T-cell (primary cell): ENCODE data around the gene MLLT6. TPM values are rescaled to one million over a fixed set of nuclear protein-coding genes. Genes with fewer than 3 reads are reported as not detected.
A peak's percentile ranks its signal among the peaks of the same experiment; 100 is the strongest.

Experiments used
- ATAC-seq, 4 experiments: fragments of 200-7000 bp in 3 of 4; fragments of 150-1000 bp in 1 of 4; cut with Tn5 transposase; replicated peaks in 1 of 4; 1 replicate in 3 of 4; 2 replicates in 1 of 4; pipeline ENCODE4 v1.10.0; 2021; ENCODE audit warnings: moderate library complexity in 3 of 4, mild to moderate bottlenecking in 2 of 4, moderate number of reproducible peaks in 1 of 4
- CTCF ChIA-PET, 2 donors: fragments of 300-600 bp; sonication (Branson Sonifier 250); formaldehyde crosslinking; loops; one replicate each; lab custom pipeline; 2022; ENCODE audit warnings: antibody characterized with exemption in 2 of 2; lab: Charles Lee
- POLR2A ChIA-PET, 2 donors: fragments of 300-600 bp; sonication (Branson Sonifier 250); formaldehyde crosslinking; loops; one replicate each; lab custom pipeline; 2022; ENCODE audit warnings: antibody characterized with exemption in 2 of 2; lab: Charles Lee
- DNase-seq, 35 experiments: peaks; one replicate each; pipeline versions ENCODE4 v3.0.0 to v3.0.0-alpha.2; 2013 to 2023
- H3K27ac ChIP-seq: one replicate; pipeline ENCODE4 v1.5.1; 2013; ENCODE audit warnings: low read length
- H3K27me3 ChIP-seq, 2 experiments: replicated peaks in 1 of 2; 1 replicate in 1 of 2; 2 replicates in 1 of 2; pipeline versions ENCODE4 v1.6.1 to v1.7.0; 2013; ENCODE audit warnings: low read length in 1 of 2, mixed read lengths in 1 of 2; ENCODE audit not compliant: control insufficient read depth in 2 of 2, insufficient read depth in 2 of 2; ENCODE audit errors: extremely low read depth in 1 of 2
- H3K36me3 ChIP-seq, 2 donors: 1 replicate in 1 of 2; 2 replicates in 1 of 2; pipeline versions ENCODE4 v1.6.1 to v1.7.0; 2013; ENCODE audit warnings: low read length in 1 of 2; ENCODE audit not compliant: control insufficient read depth in 2 of 2, insufficient read depth in 1 of 2; ENCODE audit errors: extremely low read depth in 1 of 2
- H3K4me1 ChIP-seq, 2 experiments: 1 replicate in 1 of 2; 2 replicates in 1 of 2; pipeline versions ENCODE4 v1.6.1 to v1.7.0; 2013; ENCODE audit warnings: low read length in 2 of 2, mixed read lengths in 1 of 2; ENCODE audit not compliant: insufficient read depth in 2 of 2, control insufficient read depth in 1 of 2; ENCODE audit errors: extremely low read depth in 1 of 2
- H3K4me3 ChIP-seq, 2 donors: 1 replicate in 1 of 2; 2 replicates in 1 of 2; pipeline versions ENCODE4 v1.5.1 to v1.7.0; 2013; ENCODE audit warnings: mild to moderate bottlenecking in 2 of 2, low read length in 1 of 2, moderate library complexity in 1 of 2; ENCODE audit not compliant: control insufficient read depth in 1 of 2; ENCODE audit errors: extremely low read depth in 1 of 2
- H3K9me3 ChIP-seq: 2 replicates; pipeline ENCODE4 v1.7.0; 2013
- H3K27ac Mint-ChIP-seq, 2 donors: one replicate each; pipeline ENCODE4 v1.8.0; 2020 to 2021; ENCODE audit warnings: mild to moderate bottlenecking in 2 of 2, mixed read lengths in 2 of 2
- H3K27me3 Mint-ChIP-seq, 2 donors: one replicate each; pipeline ENCODE4 v1.8.0; 2021 to 2022; ENCODE audit warnings: mixed read lengths in 2 of 2
- H3K36me3 Mint-ChIP-seq: one replicate; pipeline ENCODE4 v1.8.0; 2021; ENCODE audit warnings: mixed read lengths
- H3K4me1 Mint-ChIP-seq, 3 donors: one replicate each; pipeline ENCODE4 v1.8.0; 2020 to 2022; ENCODE audit warnings: mixed read lengths in 3 of 3, mild to moderate bottlenecking in 1 of 3
- H3K4me3 Mint-ChIP-seq, 3 donors: one replicate each; pipeline ENCODE4 v1.8.0; 2020 to 2022; ENCODE audit warnings: mild to moderate bottlenecking in 3 of 3, mixed read lengths in 3 of 3, moderate library complexity in 3 of 3
- H3K9me3 Mint-ChIP-seq, 3 donors: one replicate each; pipeline ENCODE4 v1.8.0; 2020 to 2022; ENCODE audit warnings: mixed read lengths in 3 of 3
- WGBS: methylation state at CpG from one replicate; pipeline ENCODE4 v1.1.5; 2013; ENCODE audit warnings: missing lambda C conversion rate; ENCODE audit not compliant: insufficient coverage; 5-methylcytosine and 5-hydroxymethylcytosine counted together
- total RNA-seq, 35 experiments: library from RNA in 6 of 35; stranded (reverse) in 6 of 35; fragments of 120-200 nt in 1 of 35; gene quantifications; one replicate each; pipeline versions ENCODE4 v1.2.1 to v1.2.4 and lab custom pipeline; 2013 to 2026

MLLT6 gene
- total RNA-seq, 5 donors from 2014 or later (not counting 1 experiment from before 2014, with no cell fraction given) = 412 to 506 (median 480) TPM

GRCh38 chr17:38733282-38733981 lies 28.4 kb downstream of the MLLT6 start:
- H3K36me3 ChIP-seq = peaks cover 4 to 8% of the 10 kb centered on the region in 2 donors
- Mint-ChIP-seq H3K36me3 (no peaks in the 10 kb centered on the region), H3K4me1 (peaks cover 47 to 63% (median 57%) of the 10 kb centered on the region in 3 donors), H3K9me3 (no peaks in the 10 kb centered on the region), H3K4me3 (no peak overlapping the region), H3K27ac (peak overlapping the region; percentile 60 to 73), H3K27me3 (no peaks in the 10 kb centered on the region)
- H3K9me3 ChIP-seq = no peaks in the 10 kb centered on the region
- H3K27ac ChIP-seq = no peak overlapping the region
- H3K27me3 ChIP-seq = peaks cover 0 to 3% of the 10 kb centered on the region in 2 experiments
- DNase-seq = no peak
- ChIA-PET POLR2A (no interaction called here), CTCF (interaction anchor here (1.0 to 2.0 kb wide), 3 partner anchors 24 to 48 kb away, joined by 3 to 13 read pairs (median 6); no protein-coding TSS in a partner anchor)
- 82% methylated on average over 8 of the region's 9 CpGs for WGBS
- no peak for ATAC-seq
- H3K4me1 ChIP-seq = peaks cover 8 to 65% of the 10 kb centered on the region in 2 experiments
- H3K4me3 ChIP-seq = no peak overlapping the region

- peak overlapping the region; percentile 73 to 77 for H3K27ac Mint-ChIP-seq
- no peak overlapping the region for H3K4me3 Mint-ChIP-seq
- no peaks in the 10 kb centered on the region for H3K36me3 Mint-ChIP-seq
- peaks cover 39 to 54% (median 49%) of the 10 kb centered on the region in 3 donors for H3K4me1 Mint-ChIP-seq
- H3K27me3 ChIP-seq = peaks cover 0 to 11% of the 10 kb centered on the region in 2 experiments
- H3K9me3 Mint-ChIP-seq = no peaks in the 10 kb centered on the region
- peaks cover 0 to 3% of the 10 kb centered on the region in 2 donors for H3K27me3 Mint-ChIP-seq
- ChIA-PET CTCF (interaction anchor here (0.6 to 2.0 kb wide), 14 partner anchors 16 to 1476 kb away, joined by 3 to 23 read pairs (median 6); partner anchors contain the start of genes EPOP (in 1 of the 2) and PSMB3 (in 1 of the 2)), POLR2A (no interaction called here)
- no peaks in the 10 kb centered on the region for H3K9me3 ChIP-seq
- DNase-seq (peak in 4 of 35 experiments; percentile 29 to 61 (median 40)), ATAC-seq (no peak)
- WGBS = 83% methylated on average over 1 of the region's 15 CpGs
- no peak overlapping the region for H3K4me3 ChIP-seq
- H3K4me1 ChIP-seq = peaks cover 2 to 56% of the 10 kb centered on the region in 2 experiments
- H3K36me3 ChIP-seq = peaks cover 4 to 8% of the 10 kb centered on the region in 2 donors
- H3K27ac ChIP-seq = no peak overlapping the region
These were observed 29.2 kb downstream of the MLLT6 start for GRCh38 chr17:38733982-38734973.

DNA sequence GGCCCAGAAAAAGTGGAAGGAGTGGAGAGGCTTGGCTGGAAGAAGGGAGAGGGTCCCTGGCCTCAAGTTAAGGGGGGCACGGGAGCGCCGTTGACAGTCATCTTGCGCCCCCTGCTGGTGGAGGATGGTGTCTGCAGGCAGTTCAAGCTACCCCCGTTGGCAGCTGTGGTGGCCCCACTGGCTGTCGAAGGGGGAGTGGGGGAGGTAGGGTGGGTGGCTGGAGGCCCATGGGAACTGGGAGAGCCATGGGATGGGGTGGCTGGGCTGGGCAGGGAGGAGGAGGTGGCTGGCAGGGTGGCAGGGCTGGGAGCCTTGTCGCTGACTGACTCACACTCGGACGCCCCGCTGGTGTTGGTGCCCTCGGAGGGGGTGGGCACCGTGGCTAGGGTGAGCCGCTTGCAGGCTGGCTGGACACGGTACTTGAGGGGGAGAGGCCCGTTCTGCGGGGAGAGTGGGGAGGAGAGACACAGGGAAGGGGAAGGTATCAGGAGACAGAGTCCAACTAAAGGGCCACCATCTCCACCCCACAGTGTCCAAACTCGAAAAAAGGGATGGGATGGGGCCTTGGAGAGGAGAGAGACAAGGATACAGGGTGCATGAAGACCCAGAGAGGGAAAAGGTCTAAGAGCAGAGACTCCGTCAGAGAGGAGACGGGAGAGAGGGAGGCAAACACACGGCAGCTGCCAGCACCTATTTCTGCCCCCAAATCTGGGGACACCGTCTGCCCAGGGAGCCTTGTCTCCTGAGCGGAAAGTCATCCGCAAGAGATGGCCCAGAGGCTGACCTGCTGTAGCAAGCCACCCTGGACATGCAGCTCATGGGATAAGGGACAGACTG lies 30.3 kb downstream of the MLLT6 start:
- no peak overlapping the region for H3K4me3 Mint-ChIP-seq
- H3K4me1 Mint-ChIP-seq = peaks cover 36 to 49% (median 45%) of the 10 kb centered on the region in 3 donors
- Histone ChIP-seq H3K36me3 (peaks cover 4 to 8% of the 10 kb centered on the region in 2 donors), H3K27ac (no peak overlapping the region), H3K4me1 (peaks cover 0 to 49% of the 10 kb centered on the region in 2 experiments), H3K4me3 (no peak overlapping the region), H3K27me3 (peaks cover 0 to 19% of the 10 kb centered on the region in 2 experiments), H3K9me3 (no peaks in the 10 kb centered on the region)
- 64% methylated on average over 16 of the region's 23 CpGs for WGBS
- POLR2A ChIA-PET = interaction anchor here in 1 of 2 donors (0.6 kb wide), 1 partner anchor 19 kb away, joined by 3 read pairs; no protein-coding TSS in a partner anchor
- H3K9me3 Mint-ChIP-seq = no peaks in the 10 kb centered on the region
- no peaks in the 10 kb centered on the region for H3K36me3 Mint-ChIP-seq
- peak in 2 of 4 experiments; percentile 27 to 41 for ATAC-seq
- H3K27ac Mint-ChIP-seq = no peak overlapping the region
- peak; percentile 19 to 82 (median 67) for DNase-seq
- CTCF ChIA-PET = interaction anchor here (0.6 to 2.0 kb wide), 22 partner anchors 15 to 1475 kb away, joined by 3 to 23 read pairs (median 4); partner anchors contain the start of genes EPOP (in 1 of the 2) and PSMB3 (in 1 of the 2)
- H3K27me3 Mint-ChIP-seq = peaks cover 0 to 3% of the 10 kb centered on the region in 2 donors

DNA sequence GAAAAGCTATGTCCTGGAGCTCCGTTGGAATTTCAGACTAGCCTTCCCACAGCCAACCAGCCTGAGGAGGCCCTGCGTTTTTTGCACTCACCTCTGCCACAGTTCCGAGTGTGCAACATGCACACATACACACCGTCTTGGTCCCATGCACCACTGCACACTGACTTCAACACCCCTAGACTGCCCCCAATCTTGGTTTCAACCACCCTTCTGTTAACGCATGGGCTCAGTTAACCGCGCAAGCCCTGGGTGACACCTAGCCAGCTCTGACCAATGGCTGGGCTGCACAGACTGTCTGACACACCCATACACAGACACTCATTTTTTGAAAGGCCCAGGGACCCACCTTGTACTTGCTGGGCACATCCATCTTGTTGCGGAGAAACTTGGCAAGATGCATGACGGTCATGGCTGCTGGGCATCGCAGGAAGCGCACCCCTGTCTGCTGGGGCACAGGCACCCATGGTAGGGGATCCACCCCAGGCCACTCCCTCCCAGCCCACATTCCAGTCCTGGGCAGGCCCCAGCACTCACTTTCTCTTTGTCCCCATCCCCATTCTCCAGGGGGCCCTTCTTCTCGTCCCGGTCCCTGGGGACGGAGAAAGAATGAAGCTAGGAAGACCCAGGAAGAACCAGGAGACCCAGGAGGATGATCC lies 33.1 kb downstream of the MLLT6 start:
- POLR2A ChIA-PET = no interaction called here
- Mint-ChIP-seq H3K27me3 (peaks cover 0 to 10% of the 10 kb centered on the region in 2 donors), H3K36me3 (no peaks in the 10 kb centered on the region), H3K4me3 (no peak overlapping the region), H3K27ac (no peak overlapping the region), H3K4me1 (peaks cover 16 to 24% (median 20%) of the 10 kb centered on the region in 3 donors), H3K9me3 (no peaks in the 10 kb centered on the region)
- H3K9me3 ChIP-seq = no peaks in the 10 kb centered on the region
- peaks cover 4 to 6% of the 10 kb centered on the region in 2 donors for H3K36me3 ChIP-seq
- H3K27ac ChIP-seq = no peak overlapping the region
- DNase-seq = no peak
- peaks cover 0 to 25% of the 10 kb centered on the region in 2 experiments for H3K4me1 ChIP-seq
- CTCF ChIA-PET = interaction anchor here in 1 of 2 donors (0.5 to 1.4 kb wide), 4 partner anchors 10 to 179 kb away, joined by 3 read pairs; no protein-coding TSS in a partner anchor
- H3K4me3 ChIP-seq = no peak overlapping the region
- 90% methylated on average over 12 of the region's 14 CpGs for WGBS
- no peak for ATAC-seq
- H3K27me3 ChIP-seq = peaks cover 0 to 38% of the 10 kb centered on the region in 2 experiments

GRCh38 chr17:38738686-38739085 lies 33.6 kb downstream of the MLLT6 start:
- Histone ChIP-seq H3K4me3 (no peak overlapping the region), H3K4me1 (peaks cover 0 to 19% of the 10 kb centered on the region in 2 experiments), H3K27me3 (peaks cover 0 to 44% of the 10 kb centered on the region in 2 experiments), H3K36me3 (peaks cover under 1 to 3% of the 10 kb centered on the region in 2 donors), H3K9me3 (no peaks in the 10 kb centered on the region), H3K27ac (no peak overlapping the region)
- Mint-ChIP-seq H3K9me3 (no peaks in the 10 kb centered on the region), H3K27ac (no peak overlapping the region), H3K27me3 (peaks cover 0 to 14% of the 10 kb centered on the region in 2 donors), H3K4me1 (peaks cover 12 to 19% (median 17%) of the 10 kb centered on the region in 3 donors), H3K36me3 (no peaks in the 10 kb centered on the region), H3K4me3 (no peak overlapping the region)
- CTCF ChIA-PET = no interaction called here
- 92% methylated on average over 9 of the region's 16 CpGs for whole genome bisulfite sequencing
- POLR2A ChIA-PET = no interaction called here
- ATAC-seq (no peak), DNase-seq (no peak)
